Measurements from ENCODE around the gene PIGH. TPM values are rescaled to one million over a fixed set of nuclear protein-coding genes. Genes with fewer than 3 reads are reported as not detected.

PIGH gene
- total and polyA plus RNA-seq, 2 of the 13 experiments (the other 11 are each of a cell fraction or from before 2014, with no cell fraction given) = 30.0 to 43.5 TPM

- TF ChIP-seq ZNF446 (CRISPR knock-in tag; IDR thresholded peaks at IDR 0.05) (0 out of 2 replicates have a peak, but pooled peaks have one; percentile 47), ZNF329 (CRISPR knock-in tag; IDR thresholded peaks at IDR 0.05; ENCODE audit: low read depth) (no peak), MYC (CRISPR knock-in tag; IDR thresholded peaks at IDR 0.05; ENCODE audit: borderline replicate concordance) (peak; percentile 55; the same call in 1 of the 2 replicates), PAWR (CRISPR knock-in tag; IDR thresholded peaks at IDR 0.05; ENCODE audit: borderline replicate concordance) (no peak), ATF7 (IDR thresholded peaks at IDR 0.05) (no peak), ATF7 (CRISPR knock-in tag; IDR thresholded peaks at IDR 0.05) (no peak), SNAPC5 (CRISPR knock-in tag; IDR thresholded peaks at IDR 0.05; ENCODE audit: borderline replicate concordance) (peak; percentile 61; the same call in 1 of the 2 replicates), FOXC1 (CRISPR knock-in tag; IDR thresholded peaks at IDR 0.05; ENCODE audit: borderline replicate concordance) (peak; percentile 93; the same call in 1 of the 2 replicates), ZNF615 (CRISPR knock-in tag; IDR thresholded peaks at IDR 0.05; ENCODE audit: borderline replicate concordance) (no peak), FOXO1 (CRISPR knock-in tag; IDR thresholded peaks at IDR 0.05) (no peak; the same call in 1 of the 2 replicates), ZFP1 (CRISPR knock-in tag; IDR thresholded peaks at IDR 0.05) (0 out of 2 replicates have a peak, but pooled peaks have one; percentile 13), YEATS2 (CRISPR knock-in tag; IDR thresholded peaks at IDR 0.05; ENCODE audit: borderline replicate concordance) (peak; percentile 57; the same call in 1 of the 2 replicates), ZNF331 (CRISPR knock-in tag; IDR thresholded peaks at IDR 0.05) (0 out of 2 replicates have a peak, but pooled peaks have one; percentile 30), TGIF2 (CRISPR knock-in tag; IDR thresholded peaks at IDR 0.05) (peak; percentile 43; the same call in 1 of the 2 replicates), ZBTB4 (CRISPR knock-in tag; IDR thresholded peaks at IDR 0.05; ENCODE audit: borderline replicate concordance) (peak; percentile 50), GMEB2 (CRISPR knock-in tag; IDR thresholded peaks at IDR 0.05; ENCODE audit: low read depth) (no peak), ZNF674 (CRISPR knock-in tag; IDR thresholded peaks at IDR 0.05; ENCODE audit: low read depth) (no peak), SMARCC2 (IDR thresholded peaks at IDR 0.05) (no peak), RAD21 (CRISPR knock-in tag; IDR thresholded peaks at IDR 0.05) (peak; percentile 83), JUND (CRISPR knock-in tag; IDR thresholded peaks at IDR 0.05) (peak; percentile 51; the same call in 1 of the 2 replicates), MBNL3 (CRISPR knock-in tag; conservative IDR thresholded peaks at IDR 0.05) (no peak), SMARCE1 (IDR thresholded peaks at IDR 0.05; ENCODE audit: borderline replicate concordance) (no peak), ZNF709 (CRISPR knock-in tag; IDR thresholded peaks at IDR 0.05) (no peak; the same call in none of the 2 replicates), ZNF460 (CRISPR knock-in tag; IDR thresholded peaks at IDR 0.05; ENCODE audit: borderline replicate concordance) (no peak), FOXK2 (IDR thresholded peaks at IDR 0.05) (no peak), HMG20A (CRISPR knock-in tag; IDR thresholded peaks at IDR 0.05; ENCODE audit: borderline replicate concordance) (no peak), TAF15 (IDR thresholded peaks at IDR 0.05; ENCODE audit: low read depth, low read length, poor library complexity, severe bottlenecking) (no peak)
Measured at GRCh38 chr14:67599698-67600561, at the start of gene PIGH (continued).

Data from HepG2 (cell line).